NCI-H524 treated with DMSO at 0.1 percent for 48 hours (cell line): ENCODE measurements around the gene AMDHD2.
"Not testable (repeated sequence)": the region's sequence is repeated elsewhere in the genome, so short reads cannot be mapped to it uniquely, and the experiment has no call there.

Source experiments
- DNase-seq: peaks from one replicate; lab custom pipeline; 2025; lab: John Stamatoyannopoulos, UW

AMDHD2 gene

GRCh38 chr16:2517954-2518605 lies 2.1 kb upstream of the AMDHD2 start:
- DNase-seq: no peak

- no peak for DNase-seq
These were observed 1.1 kb upstream of the AMDHD2 start for GRCh38 chr16:2518823-2519710.

DNA sequence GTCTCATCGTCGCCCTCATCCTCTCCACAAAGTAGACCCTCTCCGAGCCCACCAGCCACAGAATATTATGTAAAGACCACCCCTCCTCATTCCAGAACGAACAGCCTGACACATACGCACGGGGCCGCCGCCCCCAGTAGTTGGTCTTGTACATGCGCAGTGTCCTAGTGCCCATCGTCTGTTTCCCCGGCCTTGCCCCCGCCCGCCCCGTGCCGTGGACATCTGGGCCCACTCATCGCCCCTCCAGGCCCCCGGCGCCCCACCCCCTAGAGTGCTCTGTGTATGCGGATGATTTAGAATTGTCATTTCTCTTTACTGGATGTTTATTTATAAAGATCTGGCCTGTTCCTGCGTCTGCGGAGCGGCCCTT lies 475 bp upstream of the AMDHD2 start:
- DNase-seq: no peak

DNA sequence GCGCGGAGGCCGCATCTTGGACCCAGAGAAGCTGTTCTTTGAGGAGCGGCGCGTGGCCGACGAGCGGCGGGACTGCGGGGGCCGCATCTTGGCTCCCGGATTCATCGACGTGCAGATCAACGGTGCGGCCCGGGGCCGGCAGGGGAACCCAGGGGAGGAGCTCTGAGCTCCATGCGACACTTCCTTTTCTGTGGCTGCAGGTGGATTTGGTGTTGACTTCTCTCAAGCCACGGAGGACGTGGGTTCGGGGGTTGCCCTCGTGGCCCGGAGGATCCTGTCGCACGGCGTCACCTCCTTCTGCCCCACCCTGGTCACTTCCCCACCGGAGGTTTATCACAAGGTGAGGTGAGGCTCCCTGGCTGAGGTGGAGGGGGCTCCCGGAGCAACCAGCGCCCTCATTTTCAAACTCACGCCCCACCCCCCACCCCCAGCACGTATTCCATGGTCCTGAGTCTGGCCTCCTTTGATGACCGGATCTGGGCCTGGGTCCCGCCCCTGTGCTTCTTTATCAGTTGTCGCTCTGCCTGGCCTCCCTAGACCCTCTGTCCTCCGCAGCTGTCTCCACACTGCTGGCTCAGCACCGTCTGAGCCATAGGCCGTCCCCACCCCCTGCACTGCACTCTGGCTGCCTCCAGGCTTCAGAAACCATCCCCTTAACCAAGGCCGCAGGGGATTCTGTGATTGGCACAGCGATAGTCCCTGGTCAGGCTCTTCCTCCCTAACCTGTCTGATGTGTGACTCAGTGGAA lies 787 bp downstream of the AMDHD2 start:
- DNase-seq: no peak

- DNase-seq: no peak
These were observed 3.6 kb downstream of the AMDHD2 start for GRCh38 chr16:2523801-2524231.

DNA sequence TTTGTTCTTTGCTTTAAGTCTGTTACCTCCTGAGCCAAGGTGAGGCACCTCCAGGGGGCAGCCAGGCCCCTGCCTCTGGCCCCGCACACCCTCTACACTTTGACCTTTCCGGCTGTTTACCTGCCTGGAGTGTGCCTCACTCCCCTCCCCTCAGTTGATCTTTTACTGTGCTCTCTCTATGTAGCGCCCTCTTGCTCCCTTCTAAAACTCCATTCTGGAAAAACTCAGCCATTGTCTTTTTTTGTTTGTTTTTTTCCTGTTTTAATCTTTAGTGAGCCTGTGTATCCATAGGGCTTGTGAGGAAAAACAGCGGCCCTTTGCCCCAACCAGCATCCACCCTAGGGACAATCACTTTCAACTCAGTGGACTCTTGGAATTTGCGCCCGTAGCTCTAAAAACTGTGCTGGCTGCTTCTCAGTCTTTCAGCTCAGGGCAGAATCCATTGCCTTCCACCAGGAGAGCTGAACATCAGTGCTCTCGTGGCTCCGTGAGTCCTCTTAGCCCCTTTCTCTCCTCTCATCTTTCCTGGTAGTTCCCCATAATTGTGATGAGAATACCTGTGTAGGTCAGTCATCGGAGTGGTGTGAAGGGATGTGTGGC lies 4.3 kb downstream of the AMDHD2 start:
- DNase-seq: no peak

- no peak for DNase-seq
These were observed 6.0 kb downstream of the AMDHD2 start for GRCh38 chr16:2526135-2526534.

DNA sequence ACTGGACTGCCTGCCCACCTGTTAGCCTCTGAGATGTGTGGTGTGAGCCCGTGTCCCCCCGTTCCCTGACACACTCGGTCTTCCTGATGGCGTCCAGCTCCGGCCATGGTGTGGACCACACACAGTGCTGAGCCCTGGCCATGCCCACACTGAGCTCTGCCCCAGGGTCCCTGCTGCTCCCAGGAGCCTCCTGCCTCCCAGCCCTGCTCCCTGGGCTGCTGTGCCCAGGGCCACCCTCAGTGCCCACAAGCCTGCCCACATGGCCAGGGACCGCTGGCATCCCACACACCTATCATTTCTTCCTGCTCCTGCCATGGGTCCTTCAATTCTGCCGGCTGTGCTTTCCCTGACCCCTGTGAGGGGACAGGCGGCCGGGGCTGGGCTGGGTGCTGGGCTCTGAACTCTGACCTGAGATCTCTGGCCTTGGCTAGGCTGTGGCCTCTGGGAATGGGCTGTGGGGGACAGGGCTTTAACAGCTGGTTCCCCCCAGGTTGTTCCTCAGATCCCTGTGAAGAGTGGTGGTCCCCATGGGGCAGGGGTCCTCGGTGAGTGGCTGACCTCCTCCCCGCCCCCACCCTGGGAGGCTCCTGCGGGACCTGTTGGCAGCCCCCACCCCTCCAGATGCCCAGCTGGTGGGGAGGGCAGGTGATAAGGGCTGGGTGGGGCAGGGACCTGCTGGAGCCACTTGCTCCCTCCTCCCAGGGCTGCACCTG lies 7.1 kb downstream of the AMDHD2 start:
- DNase-seq: no peak

DNA sequence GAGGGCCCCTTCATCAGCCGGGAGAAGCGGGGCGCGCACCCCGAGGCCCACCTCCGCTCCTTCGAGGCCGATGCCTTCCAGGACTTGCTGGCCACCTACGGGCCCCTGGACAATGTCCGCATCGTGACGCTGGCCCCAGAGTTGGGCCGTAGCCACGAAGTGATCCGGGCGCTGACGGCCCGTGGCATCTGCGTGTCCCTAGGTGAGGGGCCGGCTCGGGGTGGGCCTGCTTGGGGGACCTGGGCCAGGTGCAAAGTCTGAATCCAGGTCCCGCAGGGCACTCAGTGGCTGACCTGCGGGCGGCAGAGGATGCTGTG lies 7.6 kb downstream of the AMDHD2 start:
- no peak for DNase-seq

- no peak for DNase-seq
These were observed 8.2 kb downstream of the AMDHD2 start for GRCh38 chr16:2528161-2529060.

- DNase-seq: no peak
These were observed 9.1 kb downstream of the AMDHD2 start for GRCh38 chr16:2529061-2529931.

DNA sequence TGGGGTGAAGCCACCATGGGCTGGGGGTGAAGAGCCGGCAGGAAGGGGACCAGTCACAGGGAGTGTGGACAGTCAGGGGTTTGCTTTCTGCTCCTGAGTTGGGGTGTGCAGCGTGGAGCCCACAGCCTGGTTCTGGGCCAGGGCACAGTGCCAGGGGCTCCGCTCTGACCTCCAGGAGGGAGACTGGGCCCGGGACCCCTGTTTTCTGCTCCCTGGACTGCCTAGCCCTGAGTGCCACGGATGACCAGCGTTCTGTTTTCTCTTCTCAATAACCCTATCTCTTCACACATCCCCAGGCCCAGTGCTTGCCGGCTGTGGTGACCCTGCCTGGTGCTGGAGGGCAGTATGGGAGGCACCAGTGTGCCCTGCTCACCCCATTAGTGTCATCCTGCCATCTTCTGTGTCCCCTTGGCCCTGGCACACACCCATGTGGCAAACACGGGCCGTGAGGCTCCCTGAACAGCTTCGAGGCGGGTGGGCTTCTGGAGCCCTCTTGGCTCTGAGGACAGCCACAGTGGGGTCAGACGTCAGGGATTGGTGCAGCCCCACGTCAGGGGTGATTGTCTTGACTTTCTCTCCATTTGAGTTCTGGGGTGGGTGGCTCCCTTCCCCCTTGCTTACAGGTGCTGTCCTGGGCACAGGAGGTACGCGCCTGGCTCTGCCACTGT lies 9.9 kb downstream of the AMDHD2 start:
- DNase-seq: no peak

DNA sequence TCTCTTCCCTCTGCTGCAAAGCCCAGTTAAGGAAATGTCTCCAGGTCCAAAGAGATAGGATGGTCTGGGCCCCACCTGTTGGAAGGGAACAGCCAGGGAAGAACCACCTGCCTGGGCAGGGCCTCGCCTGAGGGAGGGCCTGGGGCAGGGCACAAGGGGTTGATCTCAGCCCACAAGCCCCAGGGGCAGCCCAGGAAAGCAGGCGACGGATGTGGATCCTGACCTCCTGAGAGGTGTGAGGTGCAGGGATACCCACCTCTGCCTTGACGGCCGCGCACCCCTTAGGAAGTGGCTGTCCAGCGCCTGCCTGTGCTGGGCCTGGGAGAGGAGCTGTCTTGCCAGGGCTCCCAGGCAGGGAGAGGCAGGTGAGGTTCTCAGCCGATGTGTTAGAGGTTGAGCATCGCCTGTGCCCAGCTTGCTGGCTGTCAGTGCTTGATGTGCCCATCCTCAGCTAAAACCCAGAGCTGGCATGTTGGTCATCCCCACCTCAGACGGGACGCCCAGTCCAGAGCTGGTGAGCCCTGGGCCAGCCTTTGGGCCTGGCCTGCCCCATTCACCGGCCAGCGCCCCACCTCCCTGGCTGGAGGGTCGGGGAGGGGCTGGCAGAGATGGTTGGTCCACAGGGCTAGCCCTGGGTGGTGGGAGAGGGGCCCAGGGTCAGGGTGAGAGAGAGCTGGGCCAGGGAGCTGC lies 10.6 kb downstream of the AMDHD2 start:
- DNase-seq: no peak

DNA sequence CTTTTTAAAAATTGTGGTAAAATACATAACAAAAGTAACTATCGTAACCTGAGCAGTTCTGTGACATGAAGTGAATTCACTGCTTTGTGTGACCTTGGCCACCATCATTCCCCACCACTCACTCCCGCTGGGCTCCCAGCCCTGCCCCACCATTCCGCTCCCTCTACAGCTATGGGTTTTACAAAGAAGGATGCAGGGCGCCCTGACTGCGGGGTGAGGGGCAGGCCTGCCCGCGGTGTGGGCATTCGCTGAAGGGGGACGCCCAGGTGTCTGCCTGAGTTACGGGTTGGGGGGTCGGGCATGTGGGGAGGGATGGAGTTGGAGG lies 11.2 kb downstream of the AMDHD2 start, which contains the start of gene CEMP1:
CEMP1 (minus strand) TSS at position 38 of the 325 bp plus-strand sequence. CDS start 335 bp downstream, outside the sequence.
- no peak for DNase-seq

- peak; percentile 78 for DNase-seq
These were observed 11.7 kb downstream of the AMDHD2 start for GRCh38 chr16:2531696-2532493.

DNA sequence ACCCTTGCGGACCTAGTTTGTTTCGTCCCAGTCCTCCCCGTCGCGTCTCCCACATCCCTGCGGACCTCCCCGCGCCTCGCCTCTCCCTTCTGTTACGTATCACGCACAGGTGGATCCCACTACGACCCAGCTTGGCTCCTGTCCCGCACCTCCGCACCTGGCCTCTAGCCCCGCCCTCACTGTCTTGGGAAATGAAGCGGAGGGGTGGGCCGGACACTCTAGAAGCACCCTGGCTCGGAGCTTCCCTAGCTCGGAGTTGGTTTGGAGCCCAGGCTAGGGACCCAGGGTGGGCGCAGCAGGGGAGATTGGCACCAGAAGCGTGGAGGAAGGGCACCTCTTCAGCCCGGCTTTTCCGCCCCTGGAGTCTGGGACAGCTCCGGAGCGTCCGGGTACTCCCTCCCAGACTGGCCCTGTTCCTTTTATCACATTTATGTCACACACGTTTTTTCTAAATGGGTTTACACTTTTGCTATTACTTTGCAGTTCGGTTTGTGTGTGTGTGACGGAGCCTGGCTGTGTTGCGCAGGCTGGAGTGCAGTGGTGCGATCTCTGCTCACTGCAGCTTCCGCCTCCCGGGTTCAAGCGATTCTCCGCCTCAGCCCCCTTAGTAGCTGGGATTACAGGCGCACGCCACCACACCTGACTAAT lies 12.4 kb downstream of the AMDHD2 start:
- DNase-seq: no peak

DNA sequence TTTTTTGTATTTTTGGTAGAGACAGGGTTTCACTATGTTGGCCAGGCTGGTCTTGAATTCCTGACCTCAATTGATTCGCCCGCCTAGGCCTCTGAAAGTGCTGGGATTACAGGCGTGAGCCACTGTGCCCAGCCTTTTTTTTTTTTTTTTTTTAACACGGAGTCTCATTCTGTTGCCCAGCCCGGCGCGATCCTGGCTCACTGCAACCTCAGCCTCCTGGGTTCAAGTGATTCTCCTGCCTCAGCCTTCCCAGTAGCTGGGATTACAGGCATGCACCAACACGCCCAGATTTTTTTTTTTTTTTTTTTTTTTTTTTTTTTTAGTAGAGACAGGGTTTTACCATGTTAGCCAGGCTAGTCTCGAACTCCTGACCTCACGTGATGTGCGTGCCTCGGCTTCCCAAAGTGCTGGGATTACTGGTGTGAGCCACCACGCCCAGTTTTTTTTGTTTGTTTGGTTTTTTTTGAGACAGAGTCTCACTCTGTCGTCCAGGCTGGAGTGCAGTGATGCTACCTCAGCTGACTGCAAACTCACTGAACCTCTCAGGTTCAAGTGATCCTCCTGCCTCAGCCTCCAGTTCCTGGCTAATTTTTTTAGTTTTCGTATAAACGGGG lies 13.1 kb downstream of the AMDHD2 start:
- not testable (repeated sequence) for DNase-seq
